ENCODE results near the gene NCBP2L.

The NCBP2L gene

GRCh38 chrX:107750263-107750662, 27.3 kb upstream of the NCBP2L start:
- TF ChIP-seq CTCF (IDR thresholded peaks at IDR 0.05; ENCODE audit: control insufficient read depth, insufficient read depth, low read depth, low read length, missing control alignments) = no peak
- no peak for DNase-seq (ENCODE audit: low read depth)
- H3K4me3 ChIP-seq (ENCODE audit: control insufficient read depth, low read depth, low read length) = no peak overlapping the region

- no peak for TF ChIP-seq CTCF (IDR thresholded peaks at IDR 0.05; ENCODE audit: control insufficient read depth, insufficient read depth, low read depth, low read length, missing control alignments)
- DNase-seq (ENCODE audit: low read depth) = no peak
- H3K4me3 ChIP-seq (ENCODE audit: control insufficient read depth, low read depth, low read length) = no peak overlapping the region
These were observed 26.6 kb upstream of the NCBP2L start for GRCh38 chrX:107750861-107751445.

- no peak overlapping the region for H3K4me3 ChIP-seq (ENCODE audit: control insufficient read depth, low read depth, low read length)
- TF ChIP-seq CTCF (IDR thresholded peaks at IDR 0.05; ENCODE audit: control insufficient read depth, insufficient read depth, low read depth, low read length, missing control alignments) = no peak
- DNase-seq (ENCODE audit: low read depth) = no peak
These were observed 25.5 kb upstream of the NCBP2L start for GRCh38 chrX:107752043-107752442.

- no peak for DNase-seq (ENCODE audit: low read depth)
- no peak for TF ChIP-seq CTCF (IDR thresholded peaks at IDR 0.05; ENCODE audit: control insufficient read depth, insufficient read depth, low read depth, low read length, missing control alignments)
- H3K4me3 ChIP-seq (ENCODE audit: control insufficient read depth, low read depth, low read length) = no peak overlapping the region
These were observed 24.8 kb upstream of the NCBP2L start for GRCh38 chrX:107752714-107753113.

GRCh38 chrX:107753187-107753586, 24.3 kb upstream of the NCBP2L start:
- H3K4me3 ChIP-seq (ENCODE audit: control insufficient read depth, low read depth, low read length) = no peak overlapping the region
- no peak for TF ChIP-seq CTCF (IDR thresholded peaks at IDR 0.05; ENCODE audit: control insufficient read depth, insufficient read depth, low read depth, low read length, missing control alignments)
- DNase-seq (ENCODE audit: low read depth) = no peak

- no peak overlapping the region for H3K4me3 ChIP-seq (ENCODE audit: control insufficient read depth, low read depth, low read length)
- no peak for TF ChIP-seq CTCF (IDR thresholded peaks at IDR 0.05; ENCODE audit: control insufficient read depth, insufficient read depth, low read depth, low read length, missing control alignments)
- DNase-seq (ENCODE audit: low read depth) = no peak
These were observed 21.8 kb upstream of the NCBP2L start for GRCh38 chrX:107755721-107756120.
